Stimulated activated CD8-positive, alpha-beta memory T cell treated with anti-CD3 and anti-CD28 coated beads, Interleukin-7, amount 100 ng/mL, for 24 hours (primary cell): ENCODE results near the gene BTNL3.

Experiments used
- DNase-seq: peaks from one replicate; pipeline ENCODE4 v3.0.0-alpha.2; 2020; ENCODE audit warnings: low read depth

BTNL3 gene

DNA sequence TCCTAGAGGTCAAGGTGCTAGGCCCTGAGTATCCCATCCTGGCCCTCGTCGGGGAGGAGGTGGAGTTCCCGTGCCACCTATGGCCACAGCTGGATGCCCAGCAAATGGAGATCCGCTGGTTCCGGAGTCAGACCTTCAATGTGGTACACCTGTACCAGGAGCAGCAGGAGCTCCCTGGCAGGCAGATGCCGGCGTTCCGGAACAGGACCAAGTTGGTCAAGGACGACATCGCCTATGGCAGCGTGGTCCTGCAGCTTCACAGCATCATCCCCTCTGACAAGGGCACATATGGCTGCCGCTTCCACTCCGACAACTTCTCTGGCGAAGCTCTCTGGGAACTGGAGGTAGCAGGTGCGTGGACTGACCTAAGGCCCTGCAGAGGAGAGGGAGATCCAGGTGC lies 59.3 kb downstream of the BTNL3 start:
- DNase-seq = no peak

DNA sequence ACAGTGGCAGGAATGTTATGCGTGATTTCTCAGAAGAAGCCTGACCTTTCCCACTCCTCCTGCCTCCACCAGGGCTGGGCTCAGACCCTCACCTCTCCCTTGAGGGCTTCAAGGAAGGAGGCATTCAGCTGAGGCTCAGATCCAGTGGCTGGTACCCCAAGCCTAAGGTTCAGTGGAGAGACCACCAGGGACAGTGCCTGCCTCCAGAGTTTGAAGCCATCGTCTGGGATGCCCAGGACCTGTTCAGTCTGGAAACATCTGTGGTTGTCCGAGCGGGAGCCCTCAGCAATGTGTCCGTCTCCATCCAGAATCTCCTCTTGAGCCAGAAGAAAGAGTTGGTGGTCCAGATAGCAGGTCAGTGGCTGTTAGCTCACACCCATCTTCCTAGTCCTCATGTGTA lies 61.4 kb downstream of the BTNL3 start:
- DNase-seq = no peak

DNA sequence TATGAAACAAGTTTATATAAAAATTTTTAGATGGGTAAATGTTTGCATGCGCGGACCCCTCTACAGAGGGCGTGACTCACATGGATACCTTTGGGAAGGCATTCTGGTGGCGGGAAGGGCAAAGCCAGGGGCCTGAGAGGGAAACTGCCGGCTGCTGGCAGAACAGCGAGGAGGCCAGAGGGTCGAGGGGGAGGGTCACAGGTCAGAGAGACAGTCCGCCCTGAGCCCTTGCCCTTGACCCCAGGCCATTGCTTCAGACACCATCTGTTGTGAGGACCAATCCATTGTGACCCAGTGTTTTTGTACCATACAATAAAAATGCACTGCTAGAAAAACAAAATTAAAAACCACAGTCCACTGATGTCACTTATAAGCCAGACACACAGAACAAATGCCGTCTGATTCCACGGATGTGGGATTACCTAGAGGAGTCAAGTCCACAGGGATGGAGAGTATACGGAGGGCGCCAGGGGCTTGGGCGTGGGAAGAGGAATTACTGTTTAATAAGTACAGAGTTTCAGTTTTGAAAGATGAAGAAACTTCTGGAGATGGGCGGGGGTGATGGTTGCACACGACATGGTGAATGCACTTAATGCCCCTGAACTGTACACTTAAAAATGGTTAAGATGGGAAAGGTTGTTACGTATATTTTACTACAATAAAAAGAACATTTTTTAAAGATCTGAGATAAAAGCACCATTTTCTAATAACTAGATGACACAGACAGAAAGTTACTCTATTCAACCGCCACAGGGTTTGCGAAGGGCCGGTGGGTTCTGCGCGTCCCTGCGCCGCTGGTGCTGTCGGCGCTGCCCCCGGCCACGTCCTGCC lies 63.4 kb downstream of the BTNL3 start:
- no peak for DNase-seq

DNA sequence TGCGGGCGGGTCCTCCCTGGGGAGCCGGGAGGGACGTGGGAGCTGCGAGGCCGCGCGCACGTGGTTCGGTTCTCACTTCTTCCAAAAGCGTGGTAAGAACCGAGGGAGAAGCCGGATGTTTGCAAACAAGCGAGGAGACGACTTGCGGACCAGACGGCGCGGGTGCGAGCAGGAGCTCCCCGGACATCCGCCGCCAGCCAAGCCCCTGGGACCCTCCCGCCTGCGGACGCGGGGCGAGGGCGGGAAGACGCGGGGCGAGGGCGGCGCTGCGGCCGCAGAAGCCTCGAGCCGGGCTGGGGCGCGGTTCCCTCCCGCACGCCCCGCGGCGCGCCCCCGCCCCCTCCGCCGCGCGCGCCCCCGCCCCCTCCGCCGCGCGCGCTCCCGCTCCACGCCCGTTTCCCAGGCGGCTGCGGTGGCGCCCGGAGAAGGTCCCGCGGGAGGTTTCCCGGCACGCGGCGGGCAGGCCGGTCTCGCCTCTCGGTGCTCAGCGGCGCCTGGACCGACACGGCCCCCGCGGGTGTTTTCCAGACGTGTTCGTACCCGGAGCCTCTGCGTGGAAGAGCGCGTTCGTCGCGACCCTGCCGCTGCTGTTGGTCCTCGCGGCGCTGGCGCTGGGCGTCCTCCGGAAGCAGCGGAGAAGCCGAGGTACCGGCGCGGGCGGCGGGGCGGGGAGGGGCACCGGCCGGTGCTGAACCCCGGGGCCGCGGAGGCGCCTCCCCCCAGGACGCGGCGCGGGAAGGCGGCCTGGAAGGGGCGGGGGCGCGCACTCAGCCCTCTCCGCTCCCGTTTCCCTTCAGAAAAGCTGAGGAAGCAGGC lies 64.2 kb downstream of the BTNL3 start:
- no peak for DNase-seq

DNA sequence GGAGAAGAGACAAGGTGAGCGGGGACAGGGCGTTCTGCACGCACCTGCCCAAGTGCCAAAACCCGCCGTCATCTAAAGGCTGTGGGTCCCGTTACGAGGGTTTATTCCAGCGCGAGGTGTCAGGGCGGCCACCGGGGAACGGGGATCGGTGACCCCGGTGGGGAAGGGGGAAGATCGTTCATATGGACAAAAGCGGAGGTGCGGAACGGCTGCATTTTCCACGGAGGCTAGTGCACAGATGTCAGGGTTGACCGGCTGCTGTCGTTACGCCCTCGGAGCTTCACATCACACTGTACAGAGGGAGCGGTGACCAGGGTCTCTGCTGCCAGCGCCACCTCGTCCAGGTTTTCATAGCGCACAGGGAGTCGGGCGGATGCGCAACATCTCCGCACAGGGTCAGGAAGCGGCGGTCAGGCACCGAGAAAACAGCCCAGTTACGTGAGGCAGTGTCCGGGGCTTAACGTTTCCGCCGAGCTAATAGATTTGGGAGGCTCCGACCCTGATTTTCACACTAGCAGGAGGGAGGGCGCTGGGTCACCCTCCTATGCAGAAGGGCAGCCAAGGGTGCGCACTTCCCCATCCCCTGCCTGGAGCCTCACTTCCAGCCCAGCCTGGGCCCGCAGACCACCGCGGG lies 65.0 kb downstream of the BTNL3 start:
- DNase-seq = no peak

DNA sequence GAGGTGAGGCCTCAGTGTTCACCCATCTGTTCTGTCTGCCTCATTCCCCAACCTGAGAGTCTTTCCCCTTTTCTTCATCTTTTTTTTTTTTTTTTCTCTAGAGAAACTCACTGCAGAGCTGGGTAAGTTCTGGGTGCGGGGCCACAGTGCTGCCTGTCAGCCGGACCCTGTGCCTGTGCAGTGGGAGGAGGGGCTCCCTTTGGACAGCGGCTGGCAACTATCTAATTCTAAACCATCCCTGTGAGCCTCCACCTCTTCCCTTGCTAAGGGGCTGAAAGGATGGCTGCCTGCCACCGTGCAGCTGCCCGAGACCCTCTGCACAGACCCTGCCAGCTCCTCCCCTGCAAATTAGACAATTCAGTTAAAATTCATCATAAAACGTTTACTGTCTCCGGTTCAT lies 65.5 kb downstream of the BTNL3 start:
- DNase-seq = no peak

DNA sequence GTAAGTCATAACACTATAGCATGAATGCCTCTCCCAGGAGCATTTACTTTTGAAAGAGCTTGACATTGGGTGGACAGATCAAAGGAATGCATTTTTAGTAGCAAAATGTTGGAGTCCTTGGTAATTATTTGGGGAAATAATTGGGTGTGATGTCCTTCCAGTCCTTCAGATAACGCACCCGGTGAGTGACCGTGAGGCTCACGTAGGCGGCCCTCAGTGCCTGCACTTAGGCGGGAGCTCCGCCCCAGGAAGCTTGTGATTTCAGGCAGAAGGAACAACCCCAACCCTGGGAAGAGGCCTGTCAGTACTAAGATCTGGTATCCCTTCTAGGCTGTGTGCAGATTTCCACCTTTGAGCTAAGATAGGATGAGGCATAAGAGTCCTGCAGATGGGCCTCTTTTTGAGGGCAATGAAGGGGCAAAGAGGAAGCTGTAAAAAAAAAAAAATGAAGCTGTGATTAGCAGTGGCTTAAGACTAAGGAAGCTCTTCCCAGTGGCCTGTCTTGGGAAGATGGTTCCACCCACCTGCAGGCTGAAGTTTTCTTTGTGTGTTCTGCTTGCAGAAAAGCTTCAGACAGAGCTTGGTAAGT lies 66.3 kb downstream of the BTNL3 start:
- no peak for DNase-seq
